GM23248 (cell line): Measurements from ENCODE around the gene CEACAM19. TPM values are rescaled to one million over a fixed set of nuclear protein-coding genes. Genes with fewer than 3 reads are reported as not detected.

Experiments used
- DNase-seq: peaks from one replicate; pipeline ENCODE4 v3.0.0-alpha.2; 2015
- H2AFZ ChIP-seq: fragments of 200-600 bp; sonication (generic); 2 replicates; pipeline ENCODE4 v1.6.1; 2016; ENCODE audit warnings: antibody characterized with exemption
- H3F3A ChIP-seq: fragments of 200-600 bp; sonication (generic); 2 replicates; pipeline ENCODE4 v1.6.1; 2016; ENCODE audit warnings: mild to moderate bottlenecking, antibody characterized with exemption, mixed run types; ENCODE audit not compliant: insufficient read depth
- H3K27ac ChIP-seq: fragments of 200-600 bp; sonication (generic); 2 replicates; pipeline ENCODE4 v1.5.1; 2016; ENCODE audit warnings: mild to moderate bottlenecking
- H3K27me3 ChIP-seq: fragments of 200-600 bp; sonication (generic); replicated peaks from 2 replicates; pipeline ENCODE4 v1.6.1; 2016; ENCODE audit warnings: mild to moderate bottlenecking; ENCODE audit not compliant: insufficient read depth
- H3K36me3 ChIP-seq: fragments of 200-600 bp; sonication (generic); 2 replicates; pipeline ENCODE4 v1.6.1; 2016; ENCODE audit warnings: low read depth, mild to moderate bottlenecking
- H3K4me1 ChIP-seq: fragments of 200-600 bp; sonication (generic); 2 replicates; pipeline ENCODE4 v1.6.1; 2016; ENCODE audit warnings: mild to moderate bottlenecking; ENCODE audit not compliant: insufficient read depth
- H3K4me2 ChIP-seq: fragments of 200-600 bp; sonication (generic); one replicate; pipeline ENCODE4 v1.6.1; 2016; ENCODE audit warnings: mild to moderate bottlenecking; ENCODE audit not compliant: unreplicated experiment
- H3K4me3 ChIP-seq: fragments of 200-600 bp; sonication (generic); 2 replicates; pipeline ENCODE4 v1.5.1; 2016; ENCODE audit warnings: mild to moderate bottlenecking
- H3K79me2 ChIP-seq: fragments of 200-600 bp; sonication (generic); 2 replicates; pipeline ENCODE4 v1.6.1; 2016; ENCODE audit warnings: mild to moderate bottlenecking; ENCODE audit not compliant: insufficient read depth
- H3K9ac ChIP-seq: fragments of 200-600 bp; sonication (generic); 2 replicates; pipeline ENCODE4 v1.6.1; 2016; ENCODE audit warnings: mild to moderate bottlenecking
- H3K9me2 ChIP-seq: fragments of 200-600 bp; sonication (generic); 2 replicates; pipeline ENCODE4 v1.6.1; 2016; ENCODE audit warnings: mixed run types, mild to moderate bottlenecking, moderate library complexity; ENCODE audit not compliant: insufficient read depth
- H3K9me3 ChIP-seq: fragments of 200-600 bp; sonication (generic); one replicate; pipeline ENCODE4 v1.6.1; 2017; ENCODE audit warnings: low read depth
- H4K20me1 ChIP-seq: fragments of 200-600 bp; sonication (generic); 2 replicates; pipeline ENCODE4 v1.6.0; 2016; ENCODE audit not compliant: insufficient read depth
- EZH2 ChIP-seq: fragments of 200-600 bp; sonication (generic); IDR thresholded peaks from 2 replicates; pipeline ENCODE4 v1.6.1; 2018; ENCODE audit warnings: antibody characterized with exemption, mild to moderate bottlenecking; ENCODE audit not compliant: insufficient read depth, poor library complexity, severe bottlenecking
- EZH2phosphoT487 ChIP-seq: fragments of 200-600 bp; sonication (generic); IDR thresholded peaks from 2 replicates; pipeline ENCODE4 v1.6.1; 2018; ENCODE audit warnings: antibody characterized with exemption, moderate library complexity, mild to moderate bottlenecking, low read depth; ENCODE audit not compliant: insufficient read depth
- WGBS, 2 experiments: methylation state at CpG; one replicate each; pipeline ENCODE4 v1.1.6; 2015 to 2017; ENCODE audit warnings: low lambda C conversion rate in 2 of 2, low coverage in 1 of 2; ENCODE audit errors: missing lambda C conversion rate in 2 of 2; 5-methylcytosine and 5-hydroxymethylcytosine counted together
- in situ Hi-C: fragments of 300-500 bp; cut with MboI; formaldehyde crosslinking; loops from 2 replicates; pipeline ENCODE4 v1.15.0; 2020
- polyA plus RNA-seq: library from polyadenylated mRNA; unstranded; fragments of >200 nt; fragmentation: Nextera tagmentation; extraction: Ambion mirVana; gene quantifications from 2 replicates; pipeline ENCODE4 v1.2.1, GENCODE V29; 2016
- total RNA-seq: library from RNA; depleted of rRNA; stranded (reverse); fragments of >200 nt; shearing (Covaris generic); gene quantifications from 2 replicates; pipeline ENCODE4 v1.2.3, GENCODE V29; 2014

Gene CEACAM19
- total and polyA plus RNA-seq, 2 experiments from 2014 or later: 1.7 to 1.9 TPM

DNA sequence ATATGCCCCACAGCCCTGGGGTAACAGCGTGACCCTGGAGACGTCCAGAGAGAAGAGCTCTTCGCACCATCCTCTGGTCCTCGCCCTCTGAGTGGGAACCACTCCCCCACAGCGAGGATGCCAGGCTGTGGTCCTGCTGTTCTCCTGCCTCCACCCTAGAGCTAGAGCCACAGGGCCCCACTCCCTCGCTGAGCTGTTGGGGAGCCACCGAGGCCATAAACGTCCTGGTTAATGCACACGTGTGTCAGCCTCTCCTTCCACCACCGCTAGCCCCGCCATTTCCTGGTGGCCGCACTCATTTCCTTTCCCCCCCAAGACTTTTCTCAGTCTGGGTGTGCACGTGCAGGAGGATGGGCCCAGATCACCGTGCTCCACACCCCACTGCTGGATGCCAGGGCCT lies 39.2 kb downstream of the CEACAM19 start:
- Histone ChIP-seq H4K20me1 (no peaks in the 10 kb centered on the region), H3K36me3 (no peaks in the 10 kb centered on the region), H3K4me2 (no peak overlapping the region), H3K27me3 (no peaks in the 10 kb centered on the region), H3K9me3 (no peaks in the 10 kb centered on the region), H3F3A (no peaks in the 10 kb centered on the region), H3K4me3 (no peak overlapping the region), H3K4me1 (no peaks in the 10 kb centered on the region), H3K9ac (no peak overlapping the region), H3K27ac (no peak overlapping the region), H2AFZ (no peak overlapping the region), H3K79me2 (no peaks in the 10 kb centered on the region), H3K9me2 (no peaks in the 10 kb centered on the region)
- TF ChIP-seq EZH2phosphoT487 (no peak), EZH2 (no peak)
- no peak for DNase-seq
- in situ Hi-C loops: no loop called here
- WGBS, 2 experiments: 68 to 70% methylated on average over 13 to 14 of the region's 14 CpGs

DNA sequence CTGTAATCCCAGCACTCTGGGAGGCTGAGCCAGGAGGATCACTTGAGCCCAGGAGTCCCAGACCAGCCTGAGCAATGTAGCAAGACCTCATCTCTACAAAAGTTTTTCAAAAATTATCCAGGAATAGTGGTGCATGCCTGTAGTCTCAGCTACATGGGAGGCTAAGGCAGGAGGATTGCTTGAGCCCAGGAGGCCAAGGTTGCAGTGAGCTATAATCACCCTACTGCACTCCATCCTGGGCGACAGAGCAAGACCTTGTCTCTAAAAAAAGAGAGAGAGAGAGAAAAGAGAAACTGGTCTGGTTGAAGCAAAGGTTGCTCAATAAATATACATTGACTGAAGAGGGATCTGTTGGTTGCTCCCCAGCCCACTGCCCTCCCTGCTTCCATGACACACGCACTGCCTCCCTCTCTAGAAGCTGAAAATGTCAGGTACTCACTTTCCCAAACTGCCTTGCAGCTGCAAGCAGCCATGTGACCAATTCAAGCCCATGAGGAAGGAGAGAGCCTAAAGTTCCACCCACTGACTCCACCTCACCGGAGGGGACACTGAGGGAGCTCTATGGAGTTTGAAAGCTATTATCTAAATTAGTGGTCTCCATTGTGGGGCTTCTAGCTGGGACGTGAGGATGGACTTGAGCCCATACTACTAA lies 41.7 kb downstream of the CEACAM19 start:
- no peak overlapping the region for H3K27ac ChIP-seq
- H3K27me3 ChIP-seq: no peaks in the 10 kb centered on the region
- H3F3A ChIP-seq: no peaks in the 10 kb centered on the region
- WGBS, 2 experiments: 20 to 29% methylated on average over 4 of the region's 4 CpGs
- TF ChIP-seq EZH2: no peak
- no peak for TF ChIP-seq EZH2phosphoT487
- DNase-seq: peak; percentile 23
- H3K4me3 ChIP-seq: no peak overlapping the region
- no peaks in the 10 kb centered on the region for H3K79me2 ChIP-seq
- no peaks in the 10 kb centered on the region for H3K4me1 ChIP-seq
- in situ Hi-C loops: no loop called here
- H4K20me1 ChIP-seq: no peaks in the 10 kb centered on the region
- H3K9me2 ChIP-seq: no peaks in the 10 kb centered on the region
- H3K36me3 ChIP-seq: no peaks in the 10 kb centered on the region
- no peak overlapping the region for H3K9ac ChIP-seq
- H3K4me2 ChIP-seq: no peak overlapping the region
- no peak overlapping the region for H2AFZ ChIP-seq
- no peaks in the 10 kb centered on the region for H3K9me3 ChIP-seq

DNA sequence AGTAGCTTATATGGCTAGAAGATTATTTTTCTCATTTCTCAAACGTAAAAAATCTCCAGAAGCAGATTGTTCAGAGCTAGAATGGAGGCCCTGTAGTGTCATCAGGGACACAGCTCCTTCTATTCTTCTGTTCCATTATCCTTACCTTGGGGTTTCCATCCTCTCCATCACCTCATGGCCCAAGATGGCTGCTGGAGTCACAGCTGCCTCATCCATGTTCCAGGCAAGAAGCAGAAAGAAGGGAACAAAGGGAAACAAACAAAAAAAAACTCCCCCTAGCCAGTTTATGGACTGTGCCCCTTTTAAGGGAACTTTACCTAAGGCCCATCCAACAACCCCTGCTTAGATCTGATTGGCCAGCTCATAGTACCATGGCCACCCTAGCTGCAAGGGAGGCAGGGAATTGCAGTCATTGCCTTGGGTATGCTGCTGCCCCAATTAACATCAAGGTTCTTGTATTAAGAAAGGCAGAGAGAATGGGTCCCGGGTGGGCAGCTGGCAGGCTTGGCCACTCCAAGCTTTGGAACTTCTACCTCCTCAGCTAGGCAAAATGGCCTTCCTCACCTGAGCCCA lies 43.4 kb downstream of the CEACAM19 start:
- Histone ChIP-seq H3K36me3 (no peaks in the 10 kb centered on the region), H3K27me3 (no peaks in the 10 kb centered on the region), H3K4me1 (peaks cover 10% of the 10 kb centered on the region; the same call in 1 of the 2 replicates), H3K27ac (no peak overlapping the region), H4K20me1 (no peaks in the 10 kb centered on the region), H3K9me2 (no peaks in the 10 kb centered on the region), H3K4me3 (no peak overlapping the region), H3F3A (no peaks in the 10 kb centered on the region), H2AFZ (no peak overlapping the region), H3K9ac (no peak overlapping the region), H3K4me2 (no peak overlapping the region), H3K79me2 (no peaks in the 10 kb centered on the region), H3K9me3 (no peaks in the 10 kb centered on the region)
- TF ChIP-seq EZH2: no peak
- TF ChIP-seq EZH2phosphoT487: no peak
- no peak for DNase-seq
- WGBS, 2 experiments: 33 to 37% methylated on average over 2 of the region's 2 CpGs
- in situ Hi-C loops: no loop called here

DNA sequence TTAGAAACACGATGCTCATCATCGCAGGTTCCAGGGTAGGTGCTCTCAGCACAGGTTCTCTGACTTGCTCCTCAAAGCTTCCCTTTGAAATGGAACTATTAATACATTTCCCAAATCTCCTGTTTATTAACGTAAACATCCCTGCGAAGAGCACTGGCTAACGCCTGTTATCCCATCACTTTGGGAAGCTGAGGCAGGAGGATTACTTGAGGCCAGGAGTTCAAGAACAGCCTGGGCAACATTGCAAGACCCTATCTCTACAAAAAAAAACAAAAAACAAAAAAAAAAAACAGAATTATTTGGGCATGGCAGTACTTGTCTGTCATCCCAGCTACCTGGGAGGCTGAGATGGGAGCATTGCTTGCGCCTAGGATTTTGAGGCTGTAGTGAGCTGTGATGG lies 46.3 kb downstream of the CEACAM19 start:
- H3K9ac ChIP-seq: no peak overlapping the region
- DNase-seq: no peak
- no peak overlapping the region for H3K27ac ChIP-seq
- 92 to 93% methylated on average over 6 of the region's 6 CpGs for WGBS, 2 experiments
- peaks cover 10% of the 10 kb centered on the region; the same call in 1 of the 2 replicates for H3K4me1 ChIP-seq
- H3F3A ChIP-seq: no peaks in the 10 kb centered on the region
- no peak overlapping the region for H2AFZ ChIP-seq
- H4K20me1 ChIP-seq: no peaks in the 10 kb centered on the region
- no peak overlapping the region for H3K4me3 ChIP-seq
- no peaks in the 10 kb centered on the region for H3K27me3 ChIP-seq
- TF ChIP-seq EZH2 (no peak), EZH2phosphoT487 (no peak)
- no peaks in the 10 kb centered on the region for H3K79me2 ChIP-seq
- no peaks in the 10 kb centered on the region for H3K9me2 ChIP-seq
- no peaks in the 10 kb centered on the region for H3K36me3 ChIP-seq
- in situ Hi-C loops: no loop called here
- no peaks in the 10 kb centered on the region for H3K9me3 ChIP-seq
- H3K4me2 ChIP-seq: no peak overlapping the region
